Upper lobe of left lung (tissue), 4 donors: ENCODE data around the gene MRPL23.

Experiments
- CTCF ChIP-seq, 6 experiments: fragments of 450-650 bp in 4 of 6; fragments of 200-600 bp in 2 of 6; sonication (generic) in 2 of 6; IDR thresholded peaks; one replicate each; pipeline ENCODE4 v1.5.1; 2016 to 2019; ENCODE audit warnings: antibody characterized with exemption in 6 of 6
- EP300 ChIP-seq, 4 donors: sonication (generic); formaldehyde crosslinking; IDR thresholded peaks; one replicate each; pipeline ENCODE4 v1.5.1; 2017; ENCODE audit warnings: antibody characterized with exemption in 4 of 4, control low read depth in 2 of 4
- POLR2A ChIP-seq, 4 donors: fragments of 450-650 bp; IDR thresholded peaks; one replicate each; pipeline ENCODE4 v1.5.1; 2016 to 2017; ENCODE audit warnings: antibody characterized with exemption in 4 of 4, mild to moderate bottlenecking in 2 of 4
- POLR2AphosphoS5 ChIP-seq, 2 donors: sonication (generic); formaldehyde crosslinking; IDR thresholded peaks; one replicate each; pipeline ENCODE4 v1.5.1; 2017; ENCODE audit warnings: antibody characterized with exemption in 2 of 2

- TF ChIP-seq POLR2AphosphoS5 (IDR thresholded peaks at IDR 0.05) = no peak
- no peak for TF ChIP-seq CTCF (IDR thresholded peaks at IDR 0.05)
- TF ChIP-seq POLR2A (IDR thresholded peaks at IDR 0.05) = no peak
- no peak for TF ChIP-seq EP300 (IDR thresholded peaks at IDR 0.05)
Observed at GRCh38 chr11:1925373-1926155, 21.6 kb upstream of the MRPL23 start.
